SH-SY5Y (cell line): ENCODE measurements around the gene DSCAML1.

Source experiments
- GATA2 ChIP-seq: IDR thresholded peaks from 2 replicates; pipeline ENCODE4 v1.6.1; 2011; ENCODE audit warnings: mild to moderate bottlenecking, low read depth, low read length
- GATA3 ChIP-seq: IDR thresholded peaks from 2 replicates; pipeline ENCODE4 v1.6.1; 2011; ENCODE audit warnings: low read depth, mild to moderate bottlenecking, low read length, moderate library complexity

DNA sequence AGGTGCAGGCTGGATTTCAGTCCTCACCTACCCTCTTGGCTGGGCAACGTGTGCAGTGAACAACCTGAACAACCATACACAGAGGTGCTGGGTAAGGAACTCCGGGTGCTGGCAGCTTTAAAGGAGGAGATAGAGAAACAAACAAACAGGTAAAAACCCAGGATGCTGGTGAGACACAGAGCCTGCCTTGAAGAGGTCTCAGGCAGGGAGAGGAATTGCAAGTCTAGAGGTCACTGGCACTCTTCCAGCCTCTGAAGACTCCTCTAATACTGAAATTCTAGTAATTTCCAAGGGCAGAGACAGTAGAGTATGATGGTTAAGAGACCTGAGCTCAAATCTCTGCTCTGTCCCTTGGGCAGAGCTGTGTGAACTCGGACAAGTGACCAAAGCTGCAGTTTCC lies 276.8 kb downstream of the DSCAML1 start:
- TF ChIP-seq GATA2 (no peak), GATA3 (no peak)
